Suprapubic skin (tissue), 4 donors: ENCODE measurements around the gene BTBD7.

Experiments
- CTCF ChIP-seq, 2 donors: fragments of 200-600 bp in 1 of 2; fragments of 450-650 bp in 1 of 2; sonication (generic) in 1 of 2; IDR thresholded peaks; one replicate each; pipeline ENCODE4 v1.5.1; 2016 to 2019; ENCODE audit warnings: antibody characterized with exemption in 2 of 2, mild to moderate bottlenecking in 1 of 2, moderate library complexity in 1 of 2
- POLR2A ChIP-seq, 2 donors: fragments of 450-650 bp; IDR thresholded peaks; one replicate each; pipeline ENCODE4 v1.6.1; 2017; ENCODE audit warnings: antibody characterized with exemption in 2 of 2, mild to moderate bottlenecking in 2 of 2, moderate library complexity in 2 of 2
- POLR2AphosphoS5 ChIP-seq, 3 donors: sonication (generic); formaldehyde crosslinking; IDR thresholded peaks; one replicate each; pipeline ENCODE4 v1.6.1; 2017; ENCODE audit warnings: antibody characterized with exemption in 3 of 3

DNA sequence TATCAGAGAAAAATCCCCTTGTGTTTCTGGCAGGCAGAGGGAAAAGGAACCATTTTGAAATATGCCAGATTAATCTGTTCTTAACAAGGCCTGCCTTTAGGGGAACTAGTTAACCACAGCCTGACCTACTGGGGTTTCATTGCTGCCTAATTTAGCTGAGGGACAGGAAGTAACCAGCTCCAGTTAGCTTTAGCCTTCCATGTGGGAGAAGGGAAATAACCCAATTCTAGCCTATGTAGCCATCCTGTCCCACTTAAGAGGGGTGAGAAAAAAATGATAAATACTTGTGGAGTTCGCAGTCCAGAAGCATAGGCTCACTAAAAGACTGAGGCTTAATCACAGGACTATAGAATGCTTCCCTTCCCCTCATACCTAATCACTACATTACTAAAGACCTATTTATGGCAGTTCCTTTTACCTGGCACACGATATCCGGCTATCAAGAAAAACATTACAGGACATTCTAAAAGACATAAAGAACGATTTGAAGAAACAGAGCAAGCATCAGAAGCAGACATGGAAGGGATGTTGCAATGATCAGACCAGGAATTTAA lies 37.0 kb upstream of the BTBD7 start:
- no peak for TF ChIP-seq CTCF (IDR thresholded peaks at IDR 0.05)
- no peak for TF ChIP-seq POLR2A (IDR thresholded peaks at IDR 0.05)
- no peak for TF ChIP-seq POLR2AphosphoS5 (IDR thresholded peaks at IDR 0.05)
